ENCODE results near the gene GPR153.
"Not testable (repeated sequence)": the region's sequence is repeated elsewhere in the genome, so short reads cannot be mapped to it uniquely, and the experiment has no call there.

Gene GPR153

GRCh38 chr1:6260961-6261614 lies at the start of gene GPR153:
GPR153 (minus strand) TSS chr1:6261098; CDS start chr1:6254905, 6,193 bp downstream.
- no peak for TF ChIP-seq Cebpa-rat (IDR thresholded peaks at IDR 0.05)
- H3K27ac ChIP-seq = peak within 1 kb of the TSS; percentile 81
- peak within 1 kb of the TSS; percentile 84 for H3K9ac ChIP-seq
- peaks cover 5% of the 10 kb centered on the region; the same call in 1 of the 2 replicates for H3K36me3 ChIP-seq
- no peaks in the 10 kb centered on the region for H3K9me3 ChIP-seq
- peak within 1 kb of the TSS; percentile 99 for H3K4me2 ChIP-seq
- peak within 1 kb of the TSS; percentile 89 for H3K4me3 ChIP-seq
- no peaks in the 10 kb centered on the region for H3K27me3 ChIP-seq
- H4K20me1 ChIP-seq = peaks cover 47% of the 10 kb centered on the region
- H3K4me1 ChIP-seq = peaks cover 61% of the 10 kb centered on the region

GRCh38 chr1:6310116-6310848 lies 49.4 kb upstream of the GPR153 start:
- H3K4me2 ChIP-seq = no peak overlapping the region
- H3K27me3 ChIP-seq = no peaks in the 10 kb centered on the region
- peaks cover 31% of the 10 kb centered on the region for H3K9me3 ChIP-seq
- no peaks in the 10 kb centered on the region for H3K4me1 ChIP-seq
- no peak overlapping the region for H3K4me3 ChIP-seq
- H3K36me3 ChIP-seq = peaks cover 69% of the 10 kb centered on the region
- no peak overlapping the region for H3K27ac ChIP-seq
- TF ChIP-seq Cebpa-rat (IDR thresholded peaks at IDR 0.05) = no peak
- no peak overlapping the region for H3K9ac ChIP-seq
- no peaks in the 10 kb centered on the region for H4K20me1 ChIP-seq

GRCh38 chr1:6309564-6309963 lies 48.7 kb upstream of the GPR153 start:
- H3K4me1 ChIP-seq = no peaks in the 10 kb centered on the region
- peaks cover 62% of the 10 kb centered on the region for H3K36me3 ChIP-seq
- H3K9ac ChIP-seq = no peak overlapping the region
- no peak overlapping the region for H3K27ac ChIP-seq
- H3K27me3 ChIP-seq = no peaks in the 10 kb centered on the region
- no peak for TF ChIP-seq Cebpa-rat (IDR thresholded peaks at IDR 0.05)
- no peak overlapping the region for H3K4me2 ChIP-seq
- peaks cover 31% of the 10 kb centered on the region for H3K9me3 ChIP-seq
- no peak overlapping the region for H3K4me3 ChIP-seq
- H4K20me1 ChIP-seq = no peaks in the 10 kb centered on the region

- Histone ChIP-seq H3K4me3 (no peak overlapping the region), H3K27me3 (no peaks in the 10 kb centered on the region), H3K4me1 (peaks cover 6% of the 10 kb centered on the region), H3K36me3 (peaks cover 56% of the 10 kb centered on the region), H3K9me3 (peaks cover 31% of the 10 kb centered on the region), H3K27ac (no peak overlapping the region), H3K9ac (no peak overlapping the region), H3K4me2 (no peak overlapping the region), H4K20me1 (no peaks in the 10 kb centered on the region)
- TF ChIP-seq Cebpa-rat (IDR thresholded peaks at IDR 0.05) = no peak
Observed at GRCh38 chr1:6308449-6308848, 47.6 kb upstream of the GPR153 start.

GRCh38 chr1:6307682-6308081 lies 46.8 kb upstream of the GPR153 start:
- H3K27me3 ChIP-seq, H3K4me2 ChIP-seq, H4K20me1 ChIP-seq, H3K4me3 ChIP-seq, H3K27ac ChIP-seq, H3K9ac ChIP-seq: not testable (repeated sequence)
- Histone ChIP-seq H3K36me3 (peaks cover 51% of the 10 kb centered on the region), H3K4me1 (peaks cover 14% of the 10 kb centered on the region), H3K9me3 (peaks cover 31% of the 10 kb centered on the region)

GRCh38 chr1:6307099-6307498 lies 46.2 kb upstream of the GPR153 start:
- Histone ChIP-seq H3K4me2 (no peak overlapping the region), H3K27me3 (no peaks in the 10 kb centered on the region), H3K27ac (no peak overlapping the region), H3K4me1 (peaks cover 20% of the 10 kb centered on the region), H3K36me3 (peaks cover 55% of the 10 kb centered on the region), H3K9ac (no peak overlapping the region), H4K20me1 (no peaks in the 10 kb centered on the region), H3K9me3 (peaks cover 31% of the 10 kb centered on the region), H3K4me3 (no peak overlapping the region)
- no peak for TF ChIP-seq Cebpa-rat (IDR thresholded peaks at IDR 0.05)

GRCh38 chr1:6303397-6304012 lies 42.6 kb upstream of the GPR153 start:
- peaks cover 63% of the 10 kb centered on the region for H3K36me3 ChIP-seq
- no peak for TF ChIP-seq Cebpa-rat (IDR thresholded peaks at IDR 0.05)
- peak overlapping the region; percentile 56 for H3K27ac ChIP-seq

GRCh38 chr1:6302568-6302967 lies 41.7 kb upstream of the GPR153 start:
- H3K4me3 ChIP-seq = no peak overlapping the region
- peaks cover 21% of the 10 kb centered on the region for H3K4me1 ChIP-seq
- H3K27me3 ChIP-seq = no peaks in the 10 kb centered on the region
- peaks cover 55% of the 10 kb centered on the region for H3K36me3 ChIP-seq
- TF ChIP-seq Cebpa-rat (IDR thresholded peaks at IDR 0.05) = no peak
- H4K20me1 ChIP-seq = no peaks in the 10 kb centered on the region
- H3K9me3 ChIP-seq = peaks cover 15% of the 10 kb centered on the region
- peak overlapping the region; percentile 57 for H3K9ac ChIP-seq
- H3K27ac ChIP-seq = peak overlapping the region; percentile 30; the same call in 1 of the 2 replicates
- H3K4me2 ChIP-seq = peak overlapping the region; percentile 56; the same call in 1 of the 2 replicates

More at GRCh38 chr1:6303397-6304012, 42.6 kb upstream of the GPR153 start:
- Histone ChIP-seq H3K9ac (peak overlapping the region; percentile 40), H3K4me2 (peak overlapping the region; percentile 56), H3K4me3 (no peak overlapping the region), H4K20me1 (no peaks in the 10 kb centered on the region), H3K9me3 (peaks cover 24% of the 10 kb centered on the region), H3K4me1 (peaks cover 21% of the 10 kb centered on the region), H3K27me3 (no peaks in the 10 kb centered on the region)

- peaks cover 4% of the 10 kb centered on the region for H3K9me3 ChIP-seq
- H3K9ac ChIP-seq = no peak overlapping the region
- H3K4me3 ChIP-seq = no peak overlapping the region
- H3K27ac ChIP-seq = no peak overlapping the region
- TF ChIP-seq Cebpa-rat (IDR thresholded peaks at IDR 0.05) = no peak
- H3K4me1 ChIP-seq = peaks cover 21% of the 10 kb centered on the region
- no peaks in the 10 kb centered on the region for H3K27me3 ChIP-seq
- H3K4me2 ChIP-seq = no peak overlapping the region
- H3K36me3 ChIP-seq = peaks cover 45% of the 10 kb centered on the region
- no peaks in the 10 kb centered on the region for H4K20me1 ChIP-seq
Observed at GRCh38 chr1:6301526-6301925, 40.6 kb upstream of the GPR153 start.
